Hypothalamus (tissue), 51 donors: ENCODE data around the gene CLIP3.
"Not testable (repeated sequence)": the region's sequence is repeated elsewhere in the genome, so short reads cannot be mapped to it uniquely, and the experiment has no call there.

Source experiments
- DNase-seq, 51 donors: peaks; one replicate each; lab custom pipeline; 2025; lab: John Stamatoyannopoulos, UW

CLIP3 gene

DNA sequence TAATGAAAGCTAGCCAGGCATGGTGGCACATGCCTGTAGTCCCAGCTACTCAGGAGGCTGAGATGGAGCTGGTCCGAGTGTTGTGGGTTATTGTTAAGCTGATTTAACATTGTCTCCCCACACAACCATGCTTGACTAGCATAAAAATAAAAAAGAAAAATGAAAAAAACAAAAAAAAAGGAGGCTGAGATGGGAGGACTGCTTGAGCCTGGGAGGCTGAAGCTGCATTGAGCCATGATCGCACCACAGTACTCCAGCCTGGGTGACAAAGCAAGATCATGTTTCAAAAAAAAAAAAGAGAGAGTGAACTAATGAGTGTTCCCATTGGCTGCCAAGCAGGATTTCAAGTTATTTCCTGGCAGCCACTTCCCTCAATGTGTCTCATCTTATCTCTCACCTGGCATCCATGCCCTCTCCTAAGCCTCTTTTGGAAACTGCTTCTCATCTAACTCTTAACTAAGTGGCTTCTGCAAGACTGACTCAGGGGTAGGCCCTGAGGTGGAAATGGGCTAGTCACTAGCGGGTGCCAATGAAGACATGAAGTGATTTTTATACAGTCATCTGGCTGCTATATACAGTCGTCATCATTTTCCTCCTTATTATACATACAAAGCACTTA, 16.5 kb upstream of the CLIP3 start:
- DNase-seq, result no peak

DNA sequence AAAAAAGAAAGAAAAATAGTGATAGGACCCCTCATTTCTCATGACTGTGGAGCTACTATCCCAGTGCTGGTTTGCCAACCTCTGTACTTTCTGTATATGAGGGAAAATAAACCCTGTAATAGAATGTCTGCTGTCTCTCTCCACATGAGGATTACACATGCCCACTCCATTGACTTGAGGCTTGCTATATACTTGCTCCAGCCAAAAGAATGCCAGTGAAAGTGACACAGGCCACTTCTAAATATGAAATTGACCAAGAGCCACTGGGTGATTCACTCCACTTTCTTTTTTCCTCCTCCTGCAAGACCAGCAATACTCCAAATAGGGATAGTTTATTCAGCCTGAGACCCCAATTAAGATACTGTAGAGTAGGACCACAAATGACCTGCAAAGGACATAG, 15.2 kb upstream of the CLIP3 start:
- no peak for DNase-seq

DNA sequence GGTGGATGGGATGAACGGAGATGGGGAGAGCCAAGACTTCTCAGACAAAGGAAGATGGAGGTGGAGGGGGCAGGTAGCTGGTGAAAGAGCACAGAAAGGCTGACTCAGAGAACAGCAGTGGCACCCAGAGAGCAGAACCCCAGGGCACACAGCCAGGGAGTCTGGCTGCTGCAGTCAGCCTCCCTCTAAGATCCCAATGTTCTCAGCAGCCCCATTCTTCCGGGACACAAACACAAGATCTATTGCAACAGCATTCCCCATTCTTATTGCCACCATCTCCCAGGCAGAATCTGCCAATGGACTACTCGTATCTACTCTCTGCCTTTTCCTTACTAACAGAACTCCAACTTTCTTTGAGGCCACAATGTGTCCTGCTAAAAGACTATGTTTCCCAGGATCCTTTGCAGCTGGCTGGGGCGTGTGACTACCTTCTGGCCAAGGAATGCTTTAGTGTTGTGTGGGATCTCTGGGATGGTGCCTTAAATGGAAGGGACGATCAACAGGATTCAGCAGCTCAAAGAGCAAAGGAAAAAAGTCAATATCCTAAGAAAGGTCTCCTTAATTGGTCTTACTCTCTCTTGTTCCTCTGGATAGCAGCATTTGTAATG, 13.9 kb upstream of the CLIP3 start:
- peak in 22 of 51 donors; percentile 5 to 72 (median 28) for DNase-seq

DNA sequence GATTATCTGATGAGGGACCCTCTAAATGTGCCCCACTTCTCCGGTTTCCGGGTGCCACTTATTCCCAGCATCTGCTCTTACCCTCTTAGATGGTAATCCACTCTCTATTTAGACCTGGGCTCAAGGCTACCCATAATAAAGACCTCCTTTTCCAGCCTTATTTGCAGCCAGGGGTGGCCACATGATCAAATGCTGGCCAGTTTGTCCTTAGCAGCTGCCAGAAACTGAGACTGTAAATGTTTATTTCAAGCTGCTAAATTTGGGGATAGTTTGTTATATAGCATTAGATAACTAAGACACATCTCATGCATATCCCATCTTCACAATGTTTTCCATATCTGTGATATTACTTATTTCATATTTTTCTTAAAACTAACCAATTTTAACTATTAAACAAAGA, 11.3 kb upstream of the CLIP3 start:
- peak in 8 of 51 donors; percentile 3 to 41 (median 18) for DNase-seq

DNA sequence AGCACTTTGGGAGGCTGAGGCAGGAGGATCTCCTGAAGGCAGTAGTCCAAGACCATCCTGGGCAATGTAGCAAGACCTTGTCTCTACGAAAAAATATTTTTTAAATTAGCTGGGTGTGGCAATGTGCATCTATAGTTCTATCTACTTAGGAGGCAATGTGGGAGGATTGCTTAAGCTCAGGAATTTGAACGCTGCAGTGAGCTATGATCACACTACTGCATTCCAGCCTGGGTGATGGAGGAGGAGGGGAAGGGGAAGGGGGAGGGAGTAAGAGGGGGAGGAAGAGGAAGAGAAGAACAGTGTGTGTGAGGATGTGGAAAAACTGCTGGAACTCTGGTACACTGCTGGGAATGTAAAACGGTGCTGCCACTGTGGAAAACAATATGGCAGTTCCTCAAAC, 9.2 kb upstream of the CLIP3 start:
- DNase-seq, result peak in 1 of 51 donors; percentile 5

DNA sequence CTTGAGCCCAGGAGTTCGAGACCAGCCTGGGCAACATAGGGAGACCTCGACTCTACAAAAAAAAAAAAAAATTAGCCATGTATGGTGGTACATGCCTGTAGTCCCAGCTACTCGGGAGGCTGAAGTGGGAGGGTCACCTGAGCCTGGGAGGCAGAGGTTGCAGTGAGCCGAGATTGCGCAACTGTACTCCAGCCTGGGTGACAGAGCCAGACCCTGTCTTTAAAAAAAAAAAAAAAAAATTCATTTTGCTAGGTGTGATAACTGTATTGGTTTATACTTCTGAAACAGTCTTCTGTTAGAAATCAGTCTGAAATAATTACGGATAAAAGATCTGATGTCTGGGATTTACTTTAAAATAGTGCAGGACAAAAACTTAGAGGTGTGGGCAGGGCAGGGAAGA, 8.4 kb upstream of the CLIP3 start:
- DNase-seq, result not testable (repeated sequence)

DNA sequence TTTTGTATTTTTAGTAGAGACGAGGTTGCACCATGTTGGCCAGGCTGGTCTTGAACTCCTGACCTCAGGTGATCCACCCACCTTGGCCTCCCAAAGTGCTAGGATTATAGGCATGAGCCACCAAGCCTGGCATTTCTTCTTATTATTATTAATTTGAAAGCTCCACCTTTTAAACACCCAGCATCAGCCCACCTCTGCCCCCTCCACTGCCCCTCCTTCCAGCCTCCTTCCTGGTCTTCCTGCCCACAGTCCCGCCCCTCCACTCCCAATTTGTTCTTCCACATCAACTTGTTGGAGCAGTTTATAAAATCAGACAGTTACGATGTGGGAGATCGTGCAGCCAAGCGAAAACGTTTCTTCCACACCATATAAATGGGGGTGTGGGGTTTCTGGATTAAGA, 7.8 kb upstream of the CLIP3 start:
- no peak for DNase-seq

DNA sequence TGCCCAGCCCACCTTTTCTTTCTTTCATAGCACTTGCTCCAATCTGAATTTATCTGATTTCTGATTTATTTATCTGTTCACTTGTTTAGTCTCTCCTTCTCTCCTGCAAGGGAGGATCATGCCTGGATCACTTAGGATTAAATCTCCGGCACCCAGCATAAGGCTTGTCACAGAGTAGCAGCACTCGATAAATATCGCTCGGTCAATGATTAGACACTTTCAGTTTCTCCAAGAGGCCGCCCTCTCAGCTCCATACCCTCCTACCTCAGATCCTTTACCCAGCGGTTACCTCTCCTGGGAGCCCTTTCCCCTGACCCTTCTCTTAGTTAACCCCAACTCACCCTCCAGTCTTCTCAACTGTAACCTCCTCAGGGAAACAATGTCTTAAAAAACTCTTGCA, 1.4 kb downstream of the CLIP3 start:
- DNase-seq, result no peak

DNA sequence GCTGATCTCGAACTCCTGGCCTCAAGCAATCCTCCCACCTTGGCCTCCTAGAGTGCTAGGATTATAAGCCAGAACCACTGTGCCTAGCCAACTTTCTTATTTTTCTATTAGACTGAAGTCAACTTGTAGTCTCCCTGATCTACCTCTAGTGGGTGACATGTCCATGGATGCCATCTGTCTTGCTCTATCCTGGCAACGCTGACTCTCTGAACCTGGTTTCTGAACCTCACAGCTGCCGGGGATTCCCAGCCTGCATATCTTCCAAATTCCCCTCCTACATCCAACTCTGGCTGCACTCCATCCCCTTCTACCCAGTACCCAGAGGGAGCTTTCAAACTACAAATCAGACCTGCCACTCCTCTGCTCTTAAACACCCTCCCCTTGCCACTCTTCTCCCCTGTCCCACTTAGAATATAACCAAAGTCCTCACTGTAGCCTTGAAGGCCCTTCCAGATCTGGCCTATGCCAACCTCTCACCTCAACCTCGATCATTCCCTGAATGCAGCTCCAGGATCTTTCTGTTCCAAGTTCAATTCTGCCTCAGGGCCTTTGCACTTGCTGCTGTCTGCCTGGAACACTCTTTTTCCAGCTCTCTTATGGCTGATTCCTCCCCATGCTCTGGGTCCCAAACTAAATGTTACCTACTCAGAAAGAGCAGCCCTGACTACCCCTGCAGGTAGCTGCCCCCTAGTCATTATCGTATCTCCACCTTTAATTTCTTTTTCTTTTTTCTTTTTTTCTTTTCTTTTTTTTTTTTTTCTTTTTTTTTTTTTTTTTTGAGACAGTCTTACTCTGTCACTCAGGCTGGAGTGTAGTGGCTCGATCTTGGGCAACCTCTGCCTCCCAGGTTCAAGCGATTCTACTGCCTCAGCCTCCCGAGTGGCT, 2.2 kb downstream of the CLIP3 start:
- no peak for DNase-seq

DNA sequence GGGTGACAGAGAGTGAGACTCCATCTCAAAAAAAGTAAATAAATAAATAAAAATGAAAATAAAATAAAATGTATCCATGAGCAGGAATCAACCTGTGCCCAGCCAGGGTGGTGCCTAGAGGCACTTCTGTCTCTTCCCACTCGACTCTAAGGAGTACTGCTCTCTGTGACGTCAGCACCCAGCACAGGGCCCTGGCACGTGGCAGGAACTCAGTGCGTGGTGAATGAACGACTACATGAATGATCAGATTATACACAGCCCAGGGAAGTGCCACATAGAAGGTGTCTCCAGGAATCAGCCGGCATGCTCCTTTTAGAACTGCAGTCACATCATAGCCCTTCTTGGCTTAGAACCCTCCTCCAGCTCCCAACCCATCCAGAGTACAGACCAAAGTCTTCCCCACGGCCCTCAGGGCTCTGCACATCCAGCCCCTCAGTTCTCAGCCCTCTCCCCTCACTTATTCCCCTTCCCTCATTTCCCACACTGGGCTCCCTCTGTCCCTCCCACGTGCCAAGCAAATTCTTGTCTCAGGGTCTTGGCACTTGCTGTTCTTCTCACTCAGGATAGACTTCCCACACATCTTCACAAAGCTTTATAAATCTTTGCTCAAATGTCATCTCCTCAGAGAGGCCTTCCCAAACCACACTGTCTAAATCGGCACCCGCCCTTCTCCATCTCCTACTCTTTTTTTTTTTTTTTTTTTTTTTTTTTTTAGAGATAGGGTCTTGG, 4.2 kb downstream of the CLIP3 start:
- peak in 4 of 51 donors; percentile 7 to 68 (median 42) for DNase-seq

DNA sequence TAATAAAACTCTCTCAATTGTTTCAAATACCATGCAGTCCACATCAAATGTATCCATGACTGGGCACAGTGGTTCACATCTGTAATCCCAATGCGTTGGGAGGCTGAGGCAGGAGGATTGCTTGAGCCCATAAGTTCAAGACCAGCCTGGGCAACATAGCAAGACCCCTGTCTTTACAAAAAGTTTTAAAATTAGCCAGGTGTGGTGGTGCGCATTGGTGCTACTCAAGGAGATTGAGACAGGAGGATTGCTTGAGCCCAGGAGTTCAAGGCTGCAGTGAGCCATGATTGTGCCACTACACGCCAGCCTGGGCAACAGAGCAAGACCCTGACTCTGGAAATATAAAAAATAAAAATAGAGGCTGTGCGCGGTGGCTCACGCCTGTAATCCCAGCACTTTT, 5.0 kb downstream of the CLIP3 start:
- no peak for DNase-seq

DNA sequence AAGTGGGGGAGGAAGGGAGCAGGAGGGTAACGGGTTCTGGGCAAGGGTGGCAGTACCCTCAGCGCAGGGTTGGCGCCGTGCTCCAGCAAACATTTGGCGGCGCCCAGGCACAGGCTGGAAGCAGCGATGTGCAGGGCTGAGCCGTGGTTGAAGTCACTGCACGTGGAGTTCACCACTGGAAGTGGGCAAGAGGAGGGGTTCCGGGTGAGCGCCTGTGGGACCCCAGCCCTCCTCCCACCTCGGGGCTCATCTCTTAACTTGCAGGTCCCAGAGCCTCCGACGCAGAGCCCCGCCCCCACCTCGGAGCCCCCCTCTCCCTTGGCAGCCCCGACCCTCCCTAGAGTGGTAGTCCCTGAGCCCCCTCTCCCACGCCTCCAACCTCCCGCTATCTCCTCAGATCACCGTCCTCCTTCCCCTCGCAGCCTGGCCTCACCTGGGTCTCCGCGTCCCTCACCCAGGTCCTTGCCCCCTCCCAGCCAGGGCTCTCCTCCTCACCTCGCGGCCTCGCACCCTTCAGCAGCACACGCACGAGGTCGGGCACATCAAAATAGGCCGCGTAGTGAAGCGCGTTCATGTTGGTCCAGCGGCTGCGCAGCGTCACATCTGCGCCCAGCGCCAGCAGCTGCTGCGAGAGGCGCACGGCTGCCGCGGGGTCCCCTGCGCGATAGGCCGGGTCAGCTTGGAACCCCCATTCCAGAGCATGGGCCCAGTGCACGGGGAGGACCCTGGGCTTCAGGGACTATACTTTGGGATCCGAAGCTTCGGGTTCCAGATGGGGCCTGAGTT, 6.4 kb downstream of the CLIP3 start:
- DNase-seq, result no peak

DNA sequence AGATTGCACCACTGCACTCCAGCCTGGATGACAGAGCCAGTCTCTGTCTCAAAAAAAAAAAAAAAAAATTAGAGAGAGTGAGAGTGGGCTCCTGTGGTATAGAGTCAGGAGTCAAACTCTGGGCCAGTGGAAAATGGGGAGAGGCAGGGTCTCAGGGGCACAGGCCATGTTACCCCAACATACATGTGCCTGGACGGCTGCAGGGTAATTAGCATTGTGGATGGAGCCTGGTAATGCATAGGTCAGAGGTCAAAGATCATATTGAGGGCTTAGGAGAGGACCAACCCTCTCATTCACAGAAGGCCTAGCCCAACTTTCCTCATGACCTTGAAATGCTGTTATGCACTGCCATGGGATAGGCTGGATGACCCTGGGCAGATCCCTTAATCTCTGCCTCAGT, 7.1 kb downstream of the CLIP3 start:
- no peak for DNase-seq

DNA sequence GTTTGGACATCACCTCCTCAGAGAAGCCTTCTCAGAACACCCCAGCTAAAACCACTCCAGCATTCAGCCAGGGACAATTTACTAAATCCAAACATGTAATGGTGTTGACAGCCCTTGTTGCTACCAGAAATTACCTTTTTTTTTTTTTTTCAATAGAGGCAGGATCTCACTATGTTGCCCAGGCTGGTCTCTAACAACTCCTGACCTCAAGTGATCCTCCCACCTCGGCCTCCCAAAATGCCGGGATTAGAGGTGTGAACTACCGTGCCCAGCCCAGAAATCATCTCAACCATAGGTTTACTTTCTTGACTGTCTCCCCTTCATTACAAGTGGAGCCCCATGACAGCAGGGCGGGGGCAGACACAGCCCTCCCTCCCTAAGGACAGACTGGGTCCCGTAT, 9.2 kb downstream of the CLIP3 start:
- no peak for DNase-seq

DNA sequence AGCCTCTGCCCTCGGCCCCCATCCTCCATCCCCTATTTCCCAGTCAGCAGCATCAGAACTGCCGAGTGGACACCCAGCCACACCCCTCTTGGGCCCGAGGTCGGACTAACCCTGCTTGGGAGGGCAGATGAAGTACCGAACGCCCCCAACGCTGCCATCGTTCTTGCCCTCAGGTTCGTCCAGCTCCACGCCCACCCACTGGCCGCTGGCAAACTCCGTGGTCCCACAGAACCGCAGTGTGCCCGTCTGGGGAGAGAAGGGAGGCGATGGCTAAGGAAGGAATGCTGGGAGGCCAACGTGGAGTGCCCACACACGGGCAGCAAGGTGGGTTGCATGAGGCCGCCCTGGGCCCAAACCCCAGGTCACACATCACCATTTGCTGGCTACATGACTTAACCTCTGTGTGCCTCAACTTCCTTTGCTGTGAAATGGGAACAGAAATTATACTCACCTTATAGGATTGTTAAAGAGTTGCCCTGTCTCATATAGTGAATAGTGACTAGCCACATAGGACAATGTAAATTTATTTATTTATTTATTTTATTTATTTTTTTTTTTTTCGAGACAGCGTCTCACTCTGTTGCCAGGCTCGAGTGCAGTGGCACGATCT, 13.5 kb downstream of the CLIP3 start:
- DNase-seq, result no peak

DNA sequence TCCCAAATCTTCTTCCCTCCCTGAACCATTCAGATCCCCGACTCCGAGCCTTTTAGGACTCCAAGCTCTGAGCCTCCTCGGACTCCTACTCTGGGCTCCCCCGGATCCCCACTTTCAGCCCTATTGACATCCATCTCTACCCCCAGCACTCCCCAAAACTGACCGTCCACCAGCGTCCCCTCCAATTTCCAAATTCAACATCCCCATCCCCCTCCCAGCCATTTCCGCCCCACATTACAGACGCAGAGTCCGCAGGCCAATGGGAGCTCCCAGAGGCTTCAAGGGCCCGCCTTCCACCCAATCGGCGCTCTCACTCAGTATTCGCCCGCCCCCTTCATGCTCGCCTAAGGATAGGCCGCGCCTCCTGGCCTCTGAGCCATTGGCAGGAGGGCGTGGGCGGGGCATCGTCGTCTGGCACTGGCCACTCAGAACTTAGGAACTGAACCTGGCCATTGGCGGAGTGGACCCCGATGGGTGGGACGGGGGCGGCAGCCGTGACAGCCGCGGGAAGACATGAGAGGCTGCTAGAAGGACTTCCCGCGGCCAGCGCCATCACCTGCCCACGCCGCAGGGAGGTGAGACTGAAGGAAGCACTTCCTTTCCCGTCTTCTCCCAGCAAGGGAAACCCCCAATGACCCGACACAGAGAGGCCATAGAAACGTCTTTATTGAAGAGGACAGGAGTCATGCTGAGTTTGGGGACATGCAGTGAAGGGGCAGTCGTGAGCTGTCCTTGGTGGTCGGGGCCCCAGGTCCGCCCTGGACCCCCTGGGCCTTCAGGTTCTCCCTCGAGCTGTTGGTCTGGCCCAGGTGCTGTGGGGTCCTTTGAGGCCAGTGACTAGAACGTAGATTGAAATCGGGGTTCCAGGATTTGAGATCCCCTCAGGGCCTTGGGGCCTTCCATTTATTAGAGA, 18.4 kb downstream of the CLIP3 start, which contains the start of gene ALKBH6:
Gene ALKBH6 (minus strand): TSS at position 202 of the 913 bp plus-strand sequence. CDS start 816 bp downstream, outside the sequence.
- DNase-seq, result peak; percentile 65 to 99 (median 97)

DNA sequence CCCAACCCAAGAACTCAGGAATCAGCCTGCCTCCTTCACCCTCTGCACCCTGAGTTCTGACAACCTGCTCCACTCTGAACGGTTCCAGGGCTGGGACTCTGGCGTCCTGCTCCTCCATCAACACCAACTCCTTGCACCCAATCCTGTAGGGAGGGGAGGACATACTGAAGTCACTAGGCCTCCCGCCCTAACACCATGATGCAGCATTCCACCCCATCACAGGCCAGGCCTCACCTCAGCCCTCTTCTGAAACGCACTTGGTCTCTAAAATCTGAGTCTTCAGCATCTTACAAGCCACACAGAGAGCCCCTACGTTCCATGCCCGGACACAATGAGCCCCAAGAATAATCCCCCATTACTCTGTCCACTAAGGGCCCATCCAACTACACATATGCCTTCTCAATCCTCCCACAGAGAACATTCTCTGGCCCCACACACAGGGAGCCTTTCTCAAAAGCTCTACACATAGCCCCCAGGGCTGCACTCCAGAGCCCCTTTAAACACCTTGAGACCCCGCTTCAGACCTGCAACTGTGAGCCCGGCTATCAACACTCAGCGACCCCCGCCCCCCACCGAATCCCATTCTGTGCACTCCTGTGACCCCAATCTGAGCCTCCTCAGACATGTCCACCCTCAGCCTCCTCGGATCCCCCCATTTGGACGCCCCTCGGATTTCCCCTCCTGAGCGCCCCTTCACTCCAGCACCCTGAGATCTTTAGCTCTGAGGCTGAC, 19.2 kb downstream of the CLIP3 start:
- peak in 1 of 51 donors; percentile 32 for DNase-seq

DNA sequence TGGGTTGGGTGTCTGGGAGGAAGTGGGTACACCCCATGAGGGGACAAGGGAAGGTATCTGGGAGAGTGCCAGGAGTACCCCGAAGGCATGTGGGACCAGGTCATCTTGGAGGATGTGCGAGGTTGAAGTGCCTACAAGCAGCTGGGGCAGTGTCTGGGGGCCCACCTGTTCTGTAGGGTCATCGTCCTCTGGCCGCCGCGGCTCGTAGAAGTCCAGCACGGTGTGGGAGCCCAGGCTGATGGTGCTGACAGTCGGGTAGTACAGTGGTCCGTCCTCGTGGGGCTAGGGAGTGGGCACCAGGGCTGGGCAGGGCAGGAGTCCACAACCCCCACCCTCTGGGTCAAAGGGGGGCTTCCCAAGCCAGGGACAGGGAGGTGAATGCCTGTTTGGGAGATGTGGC, 22.3 kb downstream of the CLIP3 start:
- no peak for DNase-seq
